Measurements from ENCODE around the gene TBCK.

Gene TBCK

DNA sequence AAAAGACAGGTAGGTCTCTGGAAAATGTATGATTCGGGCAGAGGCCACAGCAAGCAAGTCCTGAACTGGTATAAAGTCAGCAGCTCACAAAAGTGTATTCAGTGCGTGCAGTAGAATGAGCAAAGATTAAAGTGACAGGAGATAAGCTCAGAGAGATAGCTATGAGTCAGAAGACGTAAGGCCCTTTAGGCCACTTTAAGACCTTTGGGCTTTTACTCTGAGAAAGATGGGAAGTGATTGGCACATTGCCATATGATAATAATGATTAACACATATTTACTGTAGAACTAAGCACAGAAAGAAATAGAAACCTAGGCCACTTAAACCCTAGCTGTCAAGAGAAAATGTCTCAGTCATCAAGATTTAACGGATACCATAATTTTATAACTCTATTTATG, 51.7 kb downstream of the TBCK start:
- Histone ChIP-seq H3K4me3 (ENCODE audit: low read depth, low read length) (no peak overlapping the region), H3K36me3 (replicated peaks) (no peaks in the 10 kb centered on the region), H3K27ac (no peak overlapping the region), H3K27me3 (replicated peaks) (no peaks in the 10 kb centered on the region)
- TF ChIP-seq CTCF (IDR thresholded peaks at IDR 0.05; ENCODE audit: low read depth, low read length, missing control alignments): no peak
- in situ Hi-C loops (cut with HindIII; ENCODE audit: low pct_ligation_motif_present, low sequenced_read_pairs): no loop called here
- DNase-seq: no peak

DNA sequence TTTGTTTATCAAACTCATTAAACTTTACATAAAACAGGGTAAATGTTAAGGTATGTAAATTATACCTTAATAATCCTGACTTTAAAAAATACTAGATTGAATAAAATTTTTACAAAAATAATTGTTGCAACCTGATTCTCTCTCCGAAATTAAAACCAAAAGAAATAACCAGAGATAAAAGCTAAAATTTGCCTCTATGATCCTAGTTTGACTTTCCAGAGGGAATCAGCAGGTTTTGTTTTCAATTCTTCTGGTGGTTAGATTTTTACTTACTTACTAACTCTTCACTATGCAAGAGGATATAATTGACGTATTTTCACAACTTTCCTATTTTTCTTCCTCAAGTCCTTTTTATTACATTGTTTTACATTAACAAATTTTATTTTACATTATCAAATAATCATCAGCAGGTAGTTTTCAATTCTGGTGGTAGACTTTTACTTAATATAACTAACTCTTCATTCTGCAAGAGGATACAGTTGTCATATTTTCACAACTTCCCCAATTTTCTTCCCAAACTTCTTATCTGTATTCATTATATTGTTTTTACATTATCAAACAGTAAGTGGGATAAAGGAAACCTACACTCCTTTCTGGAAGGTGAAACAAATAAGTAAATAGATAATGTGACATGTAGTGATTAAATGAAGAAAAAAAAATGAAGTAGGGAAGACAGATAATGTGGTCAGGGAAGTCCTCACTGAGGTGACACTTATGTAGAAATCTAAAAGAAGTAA, 52.2 kb downstream of the TBCK start:
- TF ChIP-seq CTCF (IDR thresholded peaks at IDR 0.05; ENCODE audit: low read depth, low read length, missing control alignments): no peak
- H3K27ac ChIP-seq: no peak overlapping the region
- H3K27me3 ChIP-seq (replicated peaks): no peaks in the 10 kb centered on the region
- DNase-seq: no peak
- in situ Hi-C loops (cut with HindIII; ENCODE audit: low pct_ligation_motif_present, low sequenced_read_pairs): no loop called here
- no peaks in the 10 kb centered on the region for H3K36me3 ChIP-seq (replicated peaks)
- no peak overlapping the region for H3K4me3 ChIP-seq (ENCODE audit: low read depth, low read length)

DNA sequence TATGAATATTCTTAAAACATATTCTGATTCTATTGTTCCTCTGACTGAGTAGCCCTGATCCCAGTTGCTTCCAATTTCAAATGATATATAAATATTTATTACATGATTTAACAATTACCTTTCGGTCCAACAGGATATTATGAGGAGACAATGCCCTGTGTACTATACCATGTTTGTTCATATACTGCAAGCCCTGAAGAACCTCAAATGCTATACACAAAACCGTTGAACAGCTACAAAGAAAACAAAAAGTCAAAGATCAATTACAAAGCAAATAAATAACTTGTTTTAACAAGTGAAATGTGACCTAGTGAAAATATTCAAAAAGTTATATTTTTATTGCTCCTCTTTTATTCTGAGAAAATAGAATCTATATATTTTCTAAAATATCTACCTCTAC, 54.0 kb downstream of the TBCK start:
- TF ChIP-seq CTCF (IDR thresholded peaks at IDR 0.05; ENCODE audit: low read depth, low read length, missing control alignments): no peak
- Histone ChIP-seq H3K27ac (no peak overlapping the region), H3K4me3 (ENCODE audit: low read depth, low read length) (no peak overlapping the region), H3K36me3 (replicated peaks) (no peaks in the 10 kb centered on the region), H3K27me3 (replicated peaks) (no peaks in the 10 kb centered on the region)
- DNase-seq: no peak
- in situ Hi-C loops (cut with HindIII; ENCODE audit: low pct_ligation_motif_present, low sequenced_read_pairs): no loop called here

- H3K27ac ChIP-seq: no peak overlapping the region
- no peaks in the 10 kb centered on the region for H3K36me3 ChIP-seq (replicated peaks)
- no peaks in the 10 kb centered on the region for H3K27me3 ChIP-seq (replicated peaks)
- DNase-seq: no peak
- in situ Hi-C loops (cut with HindIII; ENCODE audit: low pct_ligation_motif_present, low sequenced_read_pairs): no loop called here
- TF ChIP-seq CTCF (IDR thresholded peaks at IDR 0.05; ENCODE audit: low read depth, low read length, missing control alignments): no peak
- H3K4me3 ChIP-seq (ENCODE audit: low read depth, low read length): no peak overlapping the region
These were observed 57.6 kb downstream of the TBCK start for GRCh38 chr4:106258145-106259045.

GRCh38 chr4:106256190-106256589, 59.8 kb downstream of the TBCK start:
- in situ Hi-C loops (cut with HindIII; ENCODE audit: low pct_ligation_motif_present, low sequenced_read_pairs): no loop called here
- Histone ChIP-seq H3K4me3 (ENCODE audit: low read depth, low read length) (no peak overlapping the region), H3K27me3 (replicated peaks) (no peaks in the 10 kb centered on the region), H3K36me3 (replicated peaks) (no peaks in the 10 kb centered on the region), H3K27ac (no peak overlapping the region)
- DNase-seq: no peak
- TF ChIP-seq CTCF (IDR thresholded peaks at IDR 0.05; ENCODE audit: low read depth, low read length, missing control alignments): no peak
